A673 (cell line): Measurements from ENCODE around the gene RARRES2.
"Not testable (repeated sequence)": the region's sequence is repeated elsewhere in the genome, so short reads cannot be mapped to it uniquely, and the experiment has no call there.

Experiments
- EZH2 ChIP-seq: fragments of 200-600 bp; sonication (generic); IDR thresholded peaks from 2 replicates; pipeline ENCODE4 v1.6.1; 2017; ENCODE audit warnings: borderline replicate concordance, low read depth, mild to moderate bottlenecking, mixed read lengths, antibody characterized with exemption, low read length; ENCODE audit not compliant: poor library complexity, severe bottlenecking
- TF ChIP-seq, protein P1 (sequence below): fragments of 300-800, 200-600 bp; sonication (generic); conservative IDR thresholded peaks from 2 replicates; pipeline ENCODE4 v1.5.1; 2017; ENCODE audit warnings: low read depth, mild to moderate bottlenecking, antibody characterized with exemption, low read length, moderate library complexity, mixed read lengths

DNA sequence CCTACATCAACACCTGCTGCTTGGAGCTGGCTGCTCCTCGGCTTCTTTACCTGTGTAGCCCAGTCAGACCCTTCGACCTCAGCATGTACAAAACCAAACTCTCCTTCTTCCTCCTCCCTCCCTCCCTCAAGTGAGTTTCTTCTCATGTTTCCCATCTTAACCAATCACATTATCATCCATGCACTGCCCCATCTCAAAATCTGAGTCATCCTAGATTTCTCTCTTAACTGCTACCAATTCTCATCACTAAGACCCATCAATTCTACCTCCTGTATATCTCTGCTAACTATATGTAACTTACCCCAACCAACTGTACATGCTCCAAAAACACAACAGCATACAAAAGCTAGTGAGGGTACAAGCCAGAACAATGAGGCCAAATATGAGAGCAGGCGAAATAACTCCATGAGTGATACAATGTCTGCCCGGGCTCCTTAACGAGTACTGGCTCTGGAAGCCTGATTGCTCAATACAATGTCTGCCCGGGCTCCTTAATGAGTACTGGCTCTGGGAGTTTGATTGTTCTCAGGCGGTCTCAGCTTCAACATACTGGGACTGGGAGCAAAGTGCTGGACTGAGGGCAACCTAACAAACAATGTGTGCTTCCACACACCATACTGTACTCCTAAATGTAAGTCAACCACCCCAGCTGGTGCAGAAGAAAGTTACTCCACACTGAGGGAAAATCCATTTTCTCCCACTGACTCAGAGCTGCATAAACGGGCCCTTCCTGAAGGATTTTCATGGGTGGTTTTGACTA lies 36.8 kb downstream of the RARRES2 start:
- TF ChIP-seq, protein P1, sequence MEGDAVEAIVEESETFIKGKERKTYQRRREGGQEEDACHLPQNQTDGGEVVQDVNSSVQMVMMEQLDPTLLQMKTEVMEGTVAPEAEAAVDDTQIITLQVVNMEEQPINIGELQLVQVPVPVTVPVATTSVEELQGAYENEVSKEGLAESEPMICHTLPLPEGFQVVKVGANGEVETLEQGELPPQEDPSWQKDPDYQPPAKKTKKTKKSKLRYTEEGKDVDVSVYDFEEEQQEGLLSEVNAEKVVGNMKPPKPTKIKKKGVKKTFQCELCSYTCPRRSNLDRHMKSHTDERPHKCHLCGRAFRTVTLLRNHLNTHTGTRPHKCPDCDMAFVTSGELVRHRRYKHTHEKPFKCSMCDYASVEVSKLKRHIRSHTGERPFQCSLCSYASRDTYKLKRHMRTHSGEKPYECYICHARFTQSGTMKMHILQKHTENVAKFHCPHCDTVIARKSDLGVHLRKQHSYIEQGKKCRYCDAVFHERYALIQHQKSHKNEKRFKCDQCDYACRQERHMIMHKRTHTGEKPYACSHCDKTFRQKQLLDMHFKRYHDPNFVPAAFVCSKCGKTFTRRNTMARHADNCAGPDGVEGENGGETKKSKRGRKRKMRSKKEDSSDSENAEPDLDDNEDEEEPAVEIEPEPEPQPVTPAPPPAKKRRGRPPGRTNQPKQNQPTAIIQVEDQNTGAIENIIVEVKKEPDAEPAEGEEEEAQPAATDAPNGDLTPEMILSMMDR = not testable (repeated sequence)
- TF ChIP-seq EZH2 = not testable (repeated sequence)
